DND-41 (cell line): ENCODE measurements around the gene TOP3B.

Experiments
- EZH2 ChIP-seq: IDR thresholded peaks from 3 replicates; pipeline ENCODE4 v1.6.1; 2012; ENCODE audit warnings: borderline replicate concordance, low read depth, mild to moderate bottlenecking, moderate library complexity, low read length, inconsistent platforms; ENCODE audit not compliant: severe bottlenecking
- TF ChIP-seq, protein P1 (sequence below): IDR thresholded peaks from 2 replicates; pipeline ENCODE4 v1.5.1; 2012; ENCODE audit warnings: borderline replicate concordance, low read length, moderate library complexity, mild to moderate bottlenecking; ENCODE audit not compliant: poor library complexity, severe bottlenecking; ENCODE audit errors: extremely low read depth

DNA sequence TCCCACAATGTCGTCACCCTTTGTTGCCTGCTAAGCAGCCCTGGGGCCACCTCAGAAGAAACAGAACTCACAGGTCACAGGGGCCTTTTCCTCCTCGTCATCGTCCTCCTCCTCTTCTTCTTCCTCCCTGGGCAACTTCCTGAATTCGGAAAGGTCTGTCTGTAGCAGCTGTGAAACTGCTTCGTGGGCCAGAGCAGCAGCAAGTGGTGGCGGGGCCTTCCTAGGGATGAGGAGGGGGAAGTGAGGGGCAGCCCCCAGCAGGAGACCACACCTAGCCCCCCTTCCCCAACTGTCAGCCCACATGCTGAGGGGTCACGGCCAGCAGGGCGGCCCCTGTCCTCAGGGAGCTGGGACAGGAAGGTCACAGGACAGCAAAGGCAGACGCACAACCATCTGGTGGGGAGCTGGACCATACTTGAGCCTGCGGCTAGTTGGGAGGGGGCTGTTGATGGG is 43.1 kb downstream of the TOP3B start:
- no peak for TF ChIP-seq EZH2
- TF ChIP-seq, protein P1, sequence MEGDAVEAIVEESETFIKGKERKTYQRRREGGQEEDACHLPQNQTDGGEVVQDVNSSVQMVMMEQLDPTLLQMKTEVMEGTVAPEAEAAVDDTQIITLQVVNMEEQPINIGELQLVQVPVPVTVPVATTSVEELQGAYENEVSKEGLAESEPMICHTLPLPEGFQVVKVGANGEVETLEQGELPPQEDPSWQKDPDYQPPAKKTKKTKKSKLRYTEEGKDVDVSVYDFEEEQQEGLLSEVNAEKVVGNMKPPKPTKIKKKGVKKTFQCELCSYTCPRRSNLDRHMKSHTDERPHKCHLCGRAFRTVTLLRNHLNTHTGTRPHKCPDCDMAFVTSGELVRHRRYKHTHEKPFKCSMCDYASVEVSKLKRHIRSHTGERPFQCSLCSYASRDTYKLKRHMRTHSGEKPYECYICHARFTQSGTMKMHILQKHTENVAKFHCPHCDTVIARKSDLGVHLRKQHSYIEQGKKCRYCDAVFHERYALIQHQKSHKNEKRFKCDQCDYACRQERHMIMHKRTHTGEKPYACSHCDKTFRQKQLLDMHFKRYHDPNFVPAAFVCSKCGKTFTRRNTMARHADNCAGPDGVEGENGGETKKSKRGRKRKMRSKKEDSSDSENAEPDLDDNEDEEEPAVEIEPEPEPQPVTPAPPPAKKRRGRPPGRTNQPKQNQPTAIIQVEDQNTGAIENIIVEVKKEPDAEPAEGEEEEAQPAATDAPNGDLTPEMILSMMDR, result peak; percentile 6
